CD4-positive, alpha-beta T cell treated with Interleukin-15 for 4 hours (primary cell): Measurements from ENCODE around the gene DYNLT5.
"Not testable (repeated sequence)": the region's sequence is repeated elsewhere in the genome, so short reads cannot be mapped to it uniquely, and the experiment has no call there.

ENCODE experiments used
- DNase-seq: peaks from one replicate; pipeline ENCODE4 v3.0.0-alpha.2; 2020; ENCODE audit warnings: low spot score

Gene DYNLT5

GRCh38 chr1:66750577-66750976, 1.7 kb upstream of the DYNLT5 start:
- no peak for DNase-seq

- no peak for DNase-seq
These were observed 1.1 kb upstream of the DYNLT5 start for GRCh38 chr1:66751160-66751559.

GRCh38 chr1:66752671-66753371, 562 bp downstream of the DYNLT5 start:
- no peak for DNase-seq

- DNase-seq = no peak
These were observed 5.5 kb downstream of the DYNLT5 start for GRCh38 chr1:66757722-66758240.

- DNase-seq = no peak
These were observed 6.0 kb downstream of the DYNLT5 start for GRCh38 chr1:66758241-66758755.

- DNase-seq = no peak
These were observed 8.2 kb downstream of the DYNLT5 start for GRCh38 chr1:66760506-66760905.

GRCh38 chr1:66761221-66761620, 9.0 kb downstream of the DYNLT5 start:
- no peak for DNase-seq

GRCh38 chr1:66764994-66765578, 12.8 kb downstream of the DYNLT5 start:
- DNase-seq = peak; percentile 61

GRCh38 chr1:66767626-66768025, 15.4 kb downstream of the DYNLT5 start:
- DNase-seq = no peak

GRCh38 chr1:66768965-66769364, 16.7 kb downstream of the DYNLT5 start:
- no peak for DNase-seq

GRCh38 chr1:66769512-66770229, 17.4 kb downstream of the DYNLT5 start:
- peak; percentile 32 for DNase-seq

GRCh38 chr1:66770240-66770639, 18.0 kb downstream of the DYNLT5 start:
- DNase-seq = no peak

- DNase-seq = no peak
These were observed 18.4 kb downstream of the DYNLT5 start for GRCh38 chr1:66770694-66771093.

GRCh38 chr1:66773227-66773626, 21.0 kb downstream of the DYNLT5 start:
- DNase-seq = no peak

GRCh38 chr1:66774438-66774837, 22.2 kb downstream of the DYNLT5 start:
- no peak for DNase-seq

GRCh38 chr1:66775646-66776045, 23.4 kb downstream of the DYNLT5 start:
- DNase-seq = no peak

GRCh38 chr1:66777831-66778230, 25.6 kb downstream of the DYNLT5 start:
- no peak for DNase-seq

- DNase-seq = no peak
These were observed 26.0 kb downstream of the DYNLT5 start for GRCh38 chr1:66778266-66778665.

- no peak for DNase-seq
These were observed 26.7 kb downstream of the DYNLT5 start for GRCh38 chr1:66778969-66779368.

GRCh38 chr1:66779475-66780078, 27.3 kb downstream of the DYNLT5 start:
- DNase-seq = no peak

GRCh38 chr1:66785800-66786199, 33.5 kb downstream of the DYNLT5 start:
- not testable (repeated sequence) for DNase-seq

GRCh38 chr1:66787641-66788040, 35.4 kb downstream of the DYNLT5 start:
- no peak for DNase-seq
